ENCODE data around the gene SP9.

GRCh38 chr2:174328961-174329715 lies 5.6 kb upstream of the SP9 start:
- TF ChIP-seq CTCF (IDR thresholded peaks at IDR 0.05): no peak
- peak; percentile 39 for TF ChIP-seq EZH2phosphoT487 (IDR thresholded peaks at IDR 0.05)
